Type B pancreatic cell (in vitro differentiated cells): Measurements from ENCODE around the gene DSCAML1. TPM values are rescaled to one million over a fixed set of nuclear protein-coding genes. Genes with fewer than 3 reads are reported as not detected.

Experiments
- DNase-seq: peaks from one replicate; pipeline ENCODE4 v3.0.0; 2021; ENCODE audit warnings: mixed read lengths; ENCODE audit not compliant: unreplicated experiment; ENCODE audit errors: extremely low spot score
- H3K27ac Mint-ChIP-seq: 2 replicates; pipeline ENCODE4 v1.8.0; 2021; ENCODE audit warnings: mild to moderate bottlenecking, mixed read lengths
- H3K27me3 Mint-ChIP-seq: 2 replicates; pipeline ENCODE4 v1.8.0; 2021; ENCODE audit warnings: mixed read lengths
- H3K36me3 Mint-ChIP-seq: 2 replicates; pipeline ENCODE4 v1.8.0; 2021; ENCODE audit warnings: mixed read lengths
- H3K4me1 Mint-ChIP-seq: one replicate; pipeline ENCODE4 v1.8.0; 2021; ENCODE audit warnings: mixed read lengths; ENCODE audit not compliant: unreplicated experiment
- H3K4me3 Mint-ChIP-seq: 2 replicates; pipeline ENCODE4 v1.8.0; 2021; ENCODE audit warnings: mild to moderate bottlenecking, mixed read lengths
- H3K9me3 Mint-ChIP-seq: 2 replicates; pipeline ENCODE4 v1.8.0; 2021; ENCODE audit warnings: mixed read lengths
- total RNA-seq: library from RNA; stranded (reverse); gene quantifications from 2 replicates; pipeline ENCODE4 v1.2.1, GENCODE V29; 2021; ENCODE audit warnings: low replicate concordance
- TF ChIP-seq, protein P1 (sequence below): fragments of 200-600 bp; sonication (generic); conservative IDR thresholded peaks from 2 replicates; pipeline ENCODE4 v1.5.0; 2021; ENCODE audit warnings: antibody characterized with exemption, mild to moderate bottlenecking

The DSCAML1 gene
- total RNA-seq, 1 donor from 2014 or later, result 5.8 TPM

DNA sequence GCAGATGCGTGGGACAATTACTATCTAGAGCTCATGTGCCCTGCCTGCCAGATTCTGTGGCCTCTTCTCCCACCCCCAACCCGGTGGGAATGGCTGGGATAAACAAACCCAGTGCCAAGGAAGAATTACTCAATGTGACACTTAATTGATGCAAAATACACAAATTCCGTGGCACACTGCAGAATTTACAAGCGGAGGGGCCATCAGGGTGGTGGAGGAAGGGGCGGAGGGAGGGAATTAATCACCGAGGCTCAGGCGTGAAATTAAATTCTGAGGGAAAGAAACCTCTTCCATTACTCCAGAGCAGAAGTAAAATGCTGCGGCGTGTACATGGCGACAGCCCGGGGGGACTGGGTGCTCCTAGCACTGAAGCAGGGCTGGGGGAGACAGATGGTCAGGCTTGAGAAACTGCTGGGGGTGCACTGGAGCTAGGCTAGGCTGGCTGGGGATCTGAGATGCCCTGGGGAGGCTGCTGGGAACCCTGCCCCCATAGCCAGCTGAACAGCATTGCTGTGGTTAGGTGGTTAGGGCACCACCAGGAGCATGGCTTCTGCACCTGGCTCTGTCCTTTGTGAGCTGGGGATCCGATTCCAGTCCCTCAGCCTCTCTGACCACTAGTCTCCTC, 268.8 kb downstream of the DSCAML1 start:
- Mint-ChIP-seq H3K27ac (no peak overlapping the region), H3K27me3 (peaks cover 32% of the 10 kb centered on the region), H3K9me3 (no peaks in the 10 kb centered on the region), H3K36me3 (no peaks in the 10 kb centered on the region), H3K4me3 (no peak overlapping the region), H3K4me1 (peaks cover 5% of the 10 kb centered on the region)
- no peak for DNase-seq
- TF ChIP-seq, protein P1, sequence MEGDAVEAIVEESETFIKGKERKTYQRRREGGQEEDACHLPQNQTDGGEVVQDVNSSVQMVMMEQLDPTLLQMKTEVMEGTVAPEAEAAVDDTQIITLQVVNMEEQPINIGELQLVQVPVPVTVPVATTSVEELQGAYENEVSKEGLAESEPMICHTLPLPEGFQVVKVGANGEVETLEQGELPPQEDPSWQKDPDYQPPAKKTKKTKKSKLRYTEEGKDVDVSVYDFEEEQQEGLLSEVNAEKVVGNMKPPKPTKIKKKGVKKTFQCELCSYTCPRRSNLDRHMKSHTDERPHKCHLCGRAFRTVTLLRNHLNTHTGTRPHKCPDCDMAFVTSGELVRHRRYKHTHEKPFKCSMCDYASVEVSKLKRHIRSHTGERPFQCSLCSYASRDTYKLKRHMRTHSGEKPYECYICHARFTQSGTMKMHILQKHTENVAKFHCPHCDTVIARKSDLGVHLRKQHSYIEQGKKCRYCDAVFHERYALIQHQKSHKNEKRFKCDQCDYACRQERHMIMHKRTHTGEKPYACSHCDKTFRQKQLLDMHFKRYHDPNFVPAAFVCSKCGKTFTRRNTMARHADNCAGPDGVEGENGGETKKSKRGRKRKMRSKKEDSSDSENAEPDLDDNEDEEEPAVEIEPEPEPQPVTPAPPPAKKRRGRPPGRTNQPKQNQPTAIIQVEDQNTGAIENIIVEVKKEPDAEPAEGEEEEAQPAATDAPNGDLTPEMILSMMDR, result no peak

GRCh38 chr11:117527271-117527670, 269.7 kb downstream of the DSCAML1 start:
- H3K4me3 Mint-ChIP-seq, result no peak overlapping the region
- peaks cover 6% of the 10 kb centered on the region for H3K4me1 Mint-ChIP-seq
- peaks cover 32% of the 10 kb centered on the region for H3K27me3 Mint-ChIP-seq
- no peak overlapping the region for H3K27ac Mint-ChIP-seq
- TF ChIP-seq, protein P1, result no peak
- DNase-seq, result no peak
- H3K9me3 Mint-ChIP-seq, result no peaks in the 10 kb centered on the region
- no peaks in the 10 kb centered on the region for H3K36me3 Mint-ChIP-seq

GRCh38 chr11:117525866-117526542, 271.0 kb downstream of the DSCAML1 start:
- Mint-ChIP-seq H3K4me1 (peaks cover 10% of the 10 kb centered on the region), H3K36me3 (no peaks in the 10 kb centered on the region), H3K4me3 (no peak overlapping the region), H3K27me3 (peaks cover 31% of the 10 kb centered on the region), H3K9me3 (no peaks in the 10 kb centered on the region), H3K27ac (no peak overlapping the region)
- no peak for DNase-seq
- TF ChIP-seq, protein P1, result no peak

- H3K36me3 Mint-ChIP-seq, result no peaks in the 10 kb centered on the region
- H3K27ac Mint-ChIP-seq, result no peak overlapping the region
- no peak for DNase-seq
- no peak overlapping the region for H3K4me3 Mint-ChIP-seq
- TF ChIP-seq, protein P1, result no peak
- H3K4me1 Mint-ChIP-seq, result peaks cover 15% of the 10 kb centered on the region
- peaks cover 27% of the 10 kb centered on the region for H3K27me3 Mint-ChIP-seq
- no peaks in the 10 kb centered on the region for H3K9me3 Mint-ChIP-seq
These were observed 272.4 kb downstream of the DSCAML1 start for GRCh38 chr11:117524468-117525183.

DNA sequence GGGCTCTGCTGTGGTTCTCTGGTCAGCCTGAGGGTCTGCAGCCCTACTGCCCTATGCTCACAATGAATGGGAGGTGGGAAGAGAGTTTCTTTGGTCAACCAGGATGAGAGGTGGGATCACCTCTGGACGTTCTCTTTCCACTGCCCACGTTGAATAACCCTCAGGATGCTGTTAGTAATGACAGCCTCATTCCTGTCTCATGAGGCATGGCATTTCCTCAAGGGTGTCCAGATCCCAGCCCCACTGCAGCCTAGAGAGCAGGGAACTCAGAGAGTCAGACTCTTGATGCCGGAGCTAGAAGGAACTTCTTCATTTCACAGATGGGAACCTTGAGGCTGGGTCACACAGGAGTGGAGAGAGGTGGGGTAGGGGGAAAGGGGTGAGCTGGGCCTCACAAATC, 273.3 kb downstream of the DSCAML1 start:
- H3K4me3 Mint-ChIP-seq, result no peak overlapping the region
- DNase-seq, result no peak
- H3K27me3 Mint-ChIP-seq, result peaks cover 34% of the 10 kb centered on the region
- TF ChIP-seq, protein P1, result no peak
- H3K27ac Mint-ChIP-seq, result no peak overlapping the region
- H3K4me1 Mint-ChIP-seq, result peaks cover 23% of the 10 kb centered on the region
- no peaks in the 10 kb centered on the region for H3K36me3 Mint-ChIP-seq
- no peaks in the 10 kb centered on the region for H3K9me3 Mint-ChIP-seq
